Aorta (tissue), 5 donors: Measurements from ENCODE around the gene ZNF488. TPM values are rescaled to one million over a fixed set of nuclear protein-coding genes. Genes with fewer than 3 reads are reported as not detected.

Experiments
- ATAC-seq: fragments of 200-7000 bp; cut with Tn5 transposase; one replicate; pipeline ENCODE4 v1.9.1; 2022; ENCODE audit warnings: moderate library complexity; ENCODE audit not compliant: low FRiP score
- DNase-seq, 2 donors: peaks; one replicate each; pipeline ENCODE4 v3.0.0-alpha.2; 2020
- H3K27ac ChIP-seq, 2 donors: one replicate each; pipeline ENCODE4 v1.5.1; 2013; ENCODE audit warnings: low read length in 2 of 2, mild to moderate bottlenecking in 2 of 2, moderate library complexity in 2 of 2, control low read depth in 1 of 2, inconsistent platforms in 1 of 2, low read depth in 1 of 2
- H3K27me3 ChIP-seq, 2 donors: one replicate each; pipeline ENCODE4 v1.6.1; 2013; ENCODE audit warnings: control low read depth in 1 of 2, low read length in 1 of 2, mild to moderate bottlenecking in 1 of 2, moderate library complexity in 1 of 2; ENCODE audit not compliant: insufficient read depth in 2 of 2, control insufficient read depth in 1 of 2
- H3K36me3 ChIP-seq, 2 donors: one replicate each; pipeline ENCODE4 v1.6.1; 2013; ENCODE audit warnings: control low read depth in 1 of 2, low read length in 1 of 2, mild to moderate bottlenecking in 1 of 2; ENCODE audit not compliant: insufficient read depth in 2 of 2, control insufficient read depth in 1 of 2
- H3K4me1 ChIP-seq, 2 donors: one replicate each; pipeline ENCODE4 v1.6.1; 2013; ENCODE audit warnings: low read length in 2 of 2, control low read depth in 1 of 2, mild to moderate bottlenecking in 1 of 2, moderate library complexity in 1 of 2; ENCODE audit not compliant: insufficient read depth in 2 of 2, control insufficient read depth in 1 of 2
- H3K4me3 ChIP-seq, 2 donors: one replicate each; pipeline ENCODE4 v1.5.1; 2013; ENCODE audit warnings: low read length in 2 of 2, control low read depth in 1 of 2, mild to moderate bottlenecking in 1 of 2
- H3K9me3 ChIP-seq: one replicate; pipeline ENCODE4 v1.6.1; 2013; ENCODE audit warnings: mild to moderate bottlenecking, low read length; ENCODE audit not compliant: control insufficient read depth
- WGBS, 2 donors: extraction: QIAGEN DNeasy Blood & Tissue Kit; methylation state at CpG; one replicate each; pipeline ENCODE4 v1.1.7; 2013; 5-methylcytosine and 5-hydroxymethylcytosine counted together
- intact Hi-C, 2 donors: fragments of 100-400 bp; cut with DNase I; formaldehyde crosslinking; loops; one replicate each; pipeline versions ENCODE4 v1.14.2 to v1.15.0; 2022
- polyA plus RNA-seq, 2 donors: library from polyadenylated mRNA; stranded (reverse); fragments of 200-250 nt; gene quantifications; one replicate each; pipeline ENCODE4 v1.2.3, GENCODE V29; 2013
- total RNA-seq, 2 donors: library from RNA; stranded (reverse); fragmentation: NEBNext Ultra II Directional; extraction: Animal tissue kit (Norgen Biotek cat#: 25700); gene quantifications; one replicate each; pipeline ENCODE4 v1.2.1, GENCODE V29; 2021
- donor health status: healthy with polysubstance abuse.
- donor health status: Bipolar disorder and iron deficiency.
- donor health status: DM: no; HTN: no; CAD: no.
- donor health status: DM: no; HTN: no; CAD: no.
- donor health status: DM: yes; HTN: yes; CAD: no.

Gene ZNF488
- total and polyA plus RNA-seq, 4 donors: 0.12 to 3.8 (median 0.20) TPM; not detected in 1

GRCh38 chr10:47404937-47405336, 20.8 kb upstream of the ZNF488 start:
- intact Hi-C loops: no loop called here
- no peaks in the 10 kb centered on the region for H3K27me3 ChIP-seq
- ATAC-seq: no peak
- no peak overlapping the region for H3K27ac ChIP-seq
- no peak overlapping the region for H3K4me3 ChIP-seq
- no peaks in the 10 kb centered on the region for H3K4me1 ChIP-seq
- DNase-seq: no peak
- no peaks in the 10 kb centered on the region for H3K9me3 ChIP-seq
- WGBS, 2 donors: 99 to 100% methylated on average over 2 of the region's 2 CpGs
- H3K36me3 ChIP-seq: no peaks in the 10 kb centered on the region

GRCh38 chr10:47404446-47404845, 20.4 kb upstream of the ZNF488 start:
- no peaks in the 10 kb centered on the region for H3K36me3 ChIP-seq
- 77% methylated on average over 6 of the region's 6 CpGs for WGBS, 2 donors
- intact Hi-C loops: no loop called here
- ATAC-seq (peak; percentile 30), DNase-seq (no peak)
- H3K4me1 ChIP-seq: no peaks in the 10 kb centered on the region
- no peak overlapping the region for H3K4me3 ChIP-seq
- no peaks in the 10 kb centered on the region for H3K27me3 ChIP-seq
- H3K27ac ChIP-seq: no peak overlapping the region
- H3K9me3 ChIP-seq: no peaks in the 10 kb centered on the region

DNA sequence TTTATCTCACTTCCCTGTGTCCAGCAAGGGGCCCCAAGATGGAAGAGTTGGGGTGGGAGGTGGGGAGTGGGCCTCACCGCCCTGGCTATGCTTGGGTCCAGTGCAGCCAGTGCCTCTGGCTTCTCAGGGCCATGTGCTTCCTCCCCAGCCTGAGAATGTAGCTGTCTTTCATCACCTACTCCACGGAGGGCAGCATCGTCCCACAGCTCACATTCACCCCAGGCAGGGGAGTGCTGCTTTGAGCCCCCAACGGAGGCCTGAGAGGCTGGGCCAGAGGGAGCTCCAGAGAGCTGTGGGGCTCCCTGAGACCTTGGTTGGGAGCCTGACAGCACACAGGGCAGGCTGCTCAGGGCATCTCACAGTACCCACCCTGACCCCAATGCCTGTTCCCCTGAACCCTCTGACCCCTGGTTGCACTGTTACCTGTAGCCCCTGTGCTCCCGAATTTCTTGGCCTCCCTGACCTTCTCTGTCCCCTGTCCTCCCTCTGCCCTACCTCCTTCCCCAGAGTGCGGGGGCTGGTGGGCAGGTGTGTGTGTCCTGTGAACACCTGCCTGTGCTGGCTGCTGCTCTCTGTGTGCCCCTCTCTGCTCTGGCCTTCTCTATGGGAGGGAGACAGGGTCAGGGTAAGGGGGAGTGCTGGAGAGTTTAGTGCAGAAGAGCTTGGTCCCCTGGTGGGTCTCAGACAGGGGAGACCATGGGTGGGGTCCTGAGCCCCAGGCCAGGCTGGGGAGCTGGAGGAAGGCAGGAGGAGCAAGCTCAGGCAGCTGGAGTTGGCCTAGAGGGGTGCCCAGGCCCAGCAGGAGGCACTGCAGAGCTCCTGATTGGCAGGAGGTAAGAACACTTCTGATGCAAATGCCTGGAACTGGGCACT, 19.6 kb upstream of the ZNF488 start:
- WGBS, 2 donors: 85 to 88% methylated on average over 6 of the region's 6 CpGs
- Histone ChIP-seq H3K4me3 (no peak overlapping the region), H3K4me1 (no peaks in the 10 kb centered on the region), H3K27me3 (no peaks in the 10 kb centered on the region), H3K27ac (no peak overlapping the region), H3K9me3 (no peaks in the 10 kb centered on the region), H3K36me3 (no peaks in the 10 kb centered on the region)
- DNase-seq (no peak), ATAC-seq (no peak)
- intact Hi-C loops: no loop called here

DNA sequence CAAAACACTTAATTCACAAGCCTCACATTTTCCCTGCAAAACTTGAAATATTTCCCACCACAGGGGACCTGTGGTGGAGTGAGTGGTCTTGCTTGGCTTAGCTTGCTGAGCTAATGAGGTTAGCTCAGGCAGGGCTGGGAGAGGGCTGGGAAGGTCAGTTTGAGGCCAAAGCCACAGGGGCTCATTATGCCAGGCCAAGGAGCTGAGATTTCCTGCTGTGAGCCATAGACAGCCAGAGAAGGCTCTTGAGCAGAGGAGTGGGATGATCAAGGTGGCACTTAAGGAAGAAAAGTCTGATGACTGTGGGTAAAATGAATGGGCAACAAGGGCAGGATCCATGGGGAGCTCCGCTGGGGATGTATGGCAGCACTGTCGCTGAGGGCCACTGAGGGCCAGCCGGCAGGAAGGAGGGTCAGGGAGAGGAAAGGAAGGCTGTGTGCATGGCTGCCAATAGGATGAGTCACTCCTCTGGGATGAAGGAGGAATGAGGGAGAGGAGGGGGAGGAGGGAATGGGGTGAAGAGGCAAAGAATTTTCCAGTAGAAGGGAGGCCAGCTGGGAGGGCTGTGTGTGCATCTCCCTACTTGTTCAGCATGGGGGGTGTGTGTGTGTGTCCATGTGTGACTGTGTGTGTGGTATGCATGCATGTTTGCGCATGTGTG, 18.7 kb upstream of the ZNF488 start:
- H3K36me3 ChIP-seq: no peaks in the 10 kb centered on the region
- ATAC-seq (peak; percentile 85), DNase-seq (peak; percentile 73 to 83)
- intact Hi-C loops: no loop called here
- no peak overlapping the region for H3K4me3 ChIP-seq
- no peaks in the 10 kb centered on the region for H3K4me1 ChIP-seq
- no peaks in the 10 kb centered on the region for H3K27me3 ChIP-seq
- peaks cover 2% of the 10 kb centered on the region for H3K9me3 ChIP-seq
- H3K27ac ChIP-seq: no peak overlapping the region
- WGBS, 2 donors: 47 to 51% methylated on average over 4 of the region's 4 CpGs

GRCh38 chr10:47401874-47402640, 18.0 kb upstream of the ZNF488 start:
- H3K9me3 ChIP-seq: peaks cover 2% of the 10 kb centered on the region
- intact Hi-C loops: no loop called here
- no peaks in the 10 kb centered on the region for H3K27me3 ChIP-seq
- ATAC-seq: no peak
- no peaks in the 10 kb centered on the region for H3K4me1 ChIP-seq
- H3K4me3 ChIP-seq: no peak overlapping the region
- H3K36me3 ChIP-seq: no peaks in the 10 kb centered on the region
- no peak overlapping the region for H3K27ac ChIP-seq
- 90 to 94% methylated on average over 10 of the region's 10 CpGs for WGBS, 2 donors
- DNase-seq: no peak

GRCh38 chr10:47401210-47401609, 17.1 kb upstream of the ZNF488 start:
- intact Hi-C loops: no loop called here
- Histone ChIP-seq H3K4me1 (no peaks in the 10 kb centered on the region), H3K9me3 (peaks cover 2% of the 10 kb centered on the region), H3K27me3 (peaks cover 0 to under 1% of the 10 kb centered on the region in 2 donors), H3K36me3 (no peaks in the 10 kb centered on the region), H3K4me3 (no peak overlapping the region), H3K27ac (no peak overlapping the region)
- no peak for ATAC-seq
- DNase-seq: no peak
- 96 to 98% methylated on average over 4 of the region's 4 CpGs for WGBS, 2 donors

- Histone ChIP-seq H3K36me3 (no peaks in the 10 kb centered on the region), H3K4me1 (no peaks in the 10 kb centered on the region), H3K27me3 (peaks cover 0 to 1% of the 10 kb centered on the region in 2 donors), H3K9me3 (peaks cover 2% of the 10 kb centered on the region), H3K4me3 (no peak overlapping the region), H3K27ac (no peak overlapping the region)
- 86 to 92% methylated on average over 3 of the region's 3 CpGs for WGBS, 2 donors
- DNase-seq (no peak), ATAC-seq (no peak)
- intact Hi-C loops: no loop called here
Observed at GRCh38 chr10:47400786-47401185, 16.7 kb upstream of the ZNF488 start.

GRCh38 chr10:47400251-47400650, 16.2 kb upstream of the ZNF488 start:
- Histone ChIP-seq H3K27ac (no peak overlapping the region), H3K4me1 (no peaks in the 10 kb centered on the region), H3K27me3 (peaks cover 0 to 1% of the 10 kb centered on the region in 2 donors), H3K4me3 (no peak overlapping the region), H3K9me3 (peaks cover 2% of the 10 kb centered on the region), H3K36me3 (no peaks in the 10 kb centered on the region)
- WGBS, 2 donors: 82 to 92% methylated on average over 2 of the region's 2 CpGs
- intact Hi-C loops: no loop called here
- no peak for ATAC-seq
- no peak for DNase-seq
